ENCODE data around the gene MYO9B.

MYO9B gene

DNA sequence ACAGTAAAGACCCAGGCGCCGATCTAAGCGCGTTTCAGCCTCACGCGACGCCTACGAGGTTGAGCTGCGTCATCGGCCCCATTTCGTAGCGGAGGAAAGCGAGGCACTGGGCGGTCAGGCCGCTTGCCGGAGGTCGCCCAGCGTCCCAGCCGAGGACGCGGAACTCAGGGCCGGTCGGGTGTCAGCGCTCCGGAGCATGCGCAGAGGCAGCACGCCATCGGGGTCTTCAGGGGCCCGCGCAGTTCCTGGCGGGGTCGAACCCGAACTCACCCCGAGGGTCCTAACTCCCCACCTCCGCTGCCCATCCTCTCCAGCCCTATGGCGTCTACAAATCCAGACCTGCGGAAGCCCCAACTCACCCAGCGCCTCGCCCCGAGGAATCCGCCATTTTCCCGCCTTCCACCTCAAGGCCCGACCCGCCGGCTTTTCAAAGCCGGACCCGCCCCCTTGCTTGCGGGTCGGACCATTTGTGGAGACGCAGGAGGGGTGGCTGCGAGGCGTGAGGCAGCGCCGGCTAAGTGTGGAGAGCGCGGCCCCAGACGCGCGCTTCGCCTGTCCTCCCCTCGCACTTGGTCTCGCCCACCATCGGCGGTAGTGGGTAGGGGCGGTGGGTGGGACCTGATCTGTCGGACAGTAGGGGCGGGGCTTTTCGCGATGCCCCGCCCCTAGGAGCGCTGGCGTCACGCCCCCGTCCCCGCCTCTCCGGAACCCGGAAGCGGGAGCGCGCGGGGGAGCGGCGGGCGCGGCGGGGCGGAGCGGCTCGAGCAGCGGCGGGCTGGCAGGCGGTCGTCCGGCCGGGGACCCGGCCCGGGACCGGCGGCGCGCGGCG lies at the start of gene MYO9B, which contains the start of gene HAUS8:
Gene MYO9B (plus strand): TSS at position 743 of the 829 bp plus-strand sequence. CDS start 25,941 bp downstream, outside the sequence.
Gene HAUS8 (minus strand): TSS at position 418 of the 829 bp plus-strand sequence. CDS start 30 bp downstream, at position 388.
- DNase-seq (ENCODE audit: low read depth in 2 of 3, low spot score in 2 of 3) = peak; percentile 94 to 99 (median 95)

DNA sequence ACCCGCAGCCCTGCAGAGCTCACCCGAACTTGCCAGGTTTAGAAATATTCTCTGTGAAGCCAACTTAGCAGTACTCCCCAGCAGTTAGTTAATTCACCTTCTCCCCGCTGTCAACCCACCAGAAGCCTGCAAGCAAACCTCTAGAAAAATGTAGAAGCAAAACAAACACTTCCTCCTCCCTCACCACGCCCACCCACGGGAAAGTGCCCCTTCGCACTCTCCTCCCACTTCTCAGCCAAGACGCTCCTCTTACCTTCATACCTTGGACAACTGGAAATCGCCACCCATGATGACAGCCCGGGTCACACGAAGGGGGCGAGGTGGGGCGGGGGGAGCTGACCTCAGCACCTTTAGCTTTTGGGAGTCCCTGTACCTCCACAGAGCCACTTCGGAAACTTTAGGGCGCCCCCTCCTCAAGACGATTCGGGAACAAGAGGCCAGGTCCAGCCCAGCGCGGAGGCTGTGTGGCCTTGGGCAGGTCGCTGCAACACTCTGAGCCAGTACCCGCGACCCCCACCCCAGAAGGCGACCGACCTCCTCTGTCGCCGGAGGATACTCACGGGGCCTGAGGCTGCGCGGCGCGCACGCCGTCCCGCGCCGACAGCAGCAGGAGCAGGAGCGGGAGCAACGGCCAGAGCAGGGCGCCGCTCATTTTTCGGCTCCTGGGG lies 49.5 kb upstream of the MYO9B start:
- no peak for DNase-seq (ENCODE audit: low read depth in 2 of 3, low spot score in 2 of 3)

- no peak for DNase-seq (ENCODE audit: low read depth in 2 of 3, low spot score in 2 of 3)
Measured at GRCh38 chr19:17026706-17027534, 48.7 kb upstream of the MYO9B start, which contains the start of gene CPAMD8. Gene CPAMD8, minus strand, starts transcription at chr19:17026810. Its CDS starts 168 bp downstream, at chr19:17026642.

- DNase-seq (ENCODE audit: low read depth in 2 of 3, low spot score in 2 of 3) = no peak
Measured at GRCh38 chr19:17027535-17027975, 48.0 kb upstream of the MYO9B start.

DNA sequence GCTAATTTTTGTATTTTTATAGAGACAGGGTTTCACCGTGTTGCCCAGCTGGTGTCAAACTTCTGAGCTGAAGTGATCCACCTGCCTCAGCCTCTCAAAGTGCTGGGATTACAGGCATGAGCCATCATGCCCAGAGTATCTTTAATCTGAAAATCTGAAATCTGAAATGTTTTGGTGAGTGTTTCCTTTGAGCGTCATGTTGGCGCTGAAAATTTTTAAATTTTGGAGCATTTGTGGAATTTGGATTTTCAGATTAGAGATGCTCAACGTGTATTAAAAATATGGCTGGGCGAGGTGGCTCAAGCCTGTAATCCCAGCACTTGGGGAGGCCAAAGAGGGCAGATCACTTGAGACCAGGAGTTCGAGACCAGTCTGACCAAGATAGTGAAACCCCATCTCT lies 43.8 kb upstream of the MYO9B start:
- DNase-seq (ENCODE audit: low read depth in 2 of 3, low spot score in 2 of 3) = no peak

- no peak for DNase-seq (ENCODE audit: low read depth in 2 of 3, low spot score in 2 of 3)
Measured at GRCh38 chr19:17035842-17036424, 39.6 kb upstream of the MYO9B start.

DNA sequence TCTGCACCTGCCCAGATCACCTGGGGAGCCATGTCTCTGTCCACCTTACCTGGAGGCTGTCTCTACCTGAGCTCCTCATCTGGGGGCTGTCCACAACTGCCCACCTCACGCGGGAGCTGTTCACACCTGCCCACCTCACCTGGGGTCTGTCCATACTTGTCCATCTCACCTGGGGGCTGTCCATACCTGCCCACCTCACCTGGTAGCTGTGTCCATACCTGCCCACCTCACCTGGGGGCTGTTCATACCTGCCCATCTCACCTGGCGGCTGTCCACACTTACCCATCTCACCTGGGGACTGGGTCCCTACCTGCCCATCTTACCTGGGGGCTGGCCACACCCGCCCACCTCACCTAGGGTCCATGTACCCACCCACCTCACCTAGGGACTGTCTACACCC lies 38.9 kb upstream of the MYO9B start:
- no peak for DNase-seq (ENCODE audit: low read depth in 2 of 3, low spot score in 2 of 3)

DNA sequence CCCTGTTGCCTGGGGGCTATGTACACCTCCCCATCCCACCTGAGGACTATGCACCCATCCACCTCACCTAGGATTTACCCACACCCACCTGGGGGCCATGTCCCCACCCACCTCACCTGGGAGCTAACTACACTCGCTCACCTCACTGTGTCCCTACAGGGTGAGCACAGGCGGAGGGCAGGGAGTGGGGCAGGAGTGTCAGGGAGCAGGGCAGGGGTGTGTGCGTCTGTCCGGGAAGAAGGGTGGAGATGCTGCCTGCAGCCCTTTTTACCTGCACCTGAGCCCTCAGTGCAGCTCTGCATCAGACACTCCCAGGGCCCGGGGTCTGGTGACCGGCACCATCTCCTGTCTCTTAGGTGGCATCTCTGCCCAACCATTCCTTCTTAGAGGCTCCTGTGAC lies 38.4 kb upstream of the MYO9B start:
- no peak for DNase-seq (ENCODE audit: low read depth in 2 of 3, low spot score in 2 of 3)

DNA sequence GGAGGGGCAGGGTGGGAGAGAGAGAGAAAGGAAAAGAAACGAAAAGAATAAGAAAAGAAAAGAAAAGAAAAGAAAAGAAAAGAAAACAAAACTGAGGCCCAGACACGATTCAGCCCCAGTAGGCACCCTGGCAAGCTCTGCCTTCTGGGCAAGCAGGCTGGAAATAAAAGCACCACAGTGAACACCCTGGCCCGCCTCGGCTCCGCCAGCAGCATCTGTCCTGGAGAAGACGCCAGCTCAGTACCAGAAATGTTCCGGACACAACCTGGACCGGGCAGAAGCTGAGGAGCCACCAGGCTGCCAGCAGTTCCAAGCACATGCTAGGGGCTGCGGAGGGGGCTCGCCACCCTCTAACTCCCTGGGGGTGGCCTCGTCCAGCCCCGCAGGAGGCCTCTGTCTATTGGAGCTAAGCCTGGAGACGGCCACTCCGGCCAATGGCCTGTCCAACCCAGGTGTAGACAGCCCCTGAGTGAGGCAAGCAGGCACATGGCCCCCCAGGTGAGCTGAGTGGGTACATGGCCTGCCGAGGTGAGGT lies 37.5 kb upstream of the MYO9B start:
- DNase-seq (ENCODE audit: low read depth in 2 of 3, low spot score in 2 of 3) = no peak

DNA sequence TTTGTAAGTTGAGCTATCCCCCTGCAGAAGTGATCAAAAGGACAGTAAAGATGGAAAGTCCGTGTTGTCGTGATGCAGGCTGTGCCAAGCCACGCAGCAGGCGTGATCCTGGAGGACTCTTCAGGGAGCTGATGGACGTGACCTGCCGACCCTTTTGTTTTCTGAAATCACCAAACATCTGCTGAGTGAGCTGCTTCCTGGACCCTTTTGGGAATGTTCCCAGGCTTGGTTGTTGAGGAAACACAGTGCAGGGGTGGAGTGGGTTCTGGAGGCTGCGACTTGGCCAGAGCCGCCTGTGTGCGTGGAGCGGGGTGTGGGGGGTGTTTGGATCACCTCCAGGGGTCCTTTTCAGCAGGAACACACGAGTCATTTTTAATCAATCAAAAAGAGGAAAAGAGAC lies 33.6 kb upstream of the MYO9B start:
- no peak for DNase-seq (ENCODE audit: low read depth in 2 of 3, low spot score in 2 of 3)

GRCh38 chr19:17043744-17044143 lies 31.8 kb upstream of the MYO9B start:
- no peak for DNase-seq (ENCODE audit: low read depth in 2 of 3, low spot score in 2 of 3)

- DNase-seq (ENCODE audit: low read depth in 2 of 3, low spot score in 2 of 3) = no peak
Measured at GRCh38 chr19:17045907-17046502, 29.6 kb upstream of the MYO9B start.

GRCh38 chr19:17048885-17049453 lies 26.6 kb upstream of the MYO9B start:
- no peak for DNase-seq (ENCODE audit: low read depth in 2 of 3, low spot score in 2 of 3)

- DNase-seq (ENCODE audit: low read depth in 2 of 3, low spot score in 2 of 3) = no peak
Measured at GRCh38 chr19:17049711-17050280, 25.8 kb upstream of the MYO9B start.

DNA sequence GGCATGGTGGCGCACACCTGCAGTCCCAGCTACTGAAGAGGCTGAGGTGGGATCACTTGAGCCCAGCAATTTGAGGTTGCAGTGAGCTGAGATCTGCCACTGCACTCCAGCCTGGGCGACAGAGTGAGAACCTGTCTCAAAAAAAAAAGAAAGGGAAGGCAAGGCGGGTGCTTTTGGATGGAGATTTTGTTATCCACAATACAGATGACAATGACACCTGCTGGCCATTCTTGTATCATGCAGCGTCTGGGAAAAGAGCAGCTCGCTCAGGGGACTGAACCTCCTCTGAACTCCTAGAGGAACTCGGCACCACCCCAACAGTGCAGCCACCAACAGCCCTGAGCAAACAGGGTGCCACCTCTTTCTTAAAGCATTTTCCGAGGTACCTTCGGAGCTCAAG lies 23.1 kb upstream of the MYO9B start:
- DNase-seq (ENCODE audit: low read depth in 2 of 3, low spot score in 2 of 3) = no peak

- DNase-seq (ENCODE audit: low read depth in 2 of 3, low spot score in 2 of 3) = no peak
Measured at GRCh38 chr19:17054746-17055145, 20.8 kb upstream of the MYO9B start.

GRCh38 chr19:17055636-17056035 lies 19.9 kb upstream of the MYO9B start:
- no peak for DNase-seq (ENCODE audit: low read depth in 2 of 3, low spot score in 2 of 3)

DNA sequence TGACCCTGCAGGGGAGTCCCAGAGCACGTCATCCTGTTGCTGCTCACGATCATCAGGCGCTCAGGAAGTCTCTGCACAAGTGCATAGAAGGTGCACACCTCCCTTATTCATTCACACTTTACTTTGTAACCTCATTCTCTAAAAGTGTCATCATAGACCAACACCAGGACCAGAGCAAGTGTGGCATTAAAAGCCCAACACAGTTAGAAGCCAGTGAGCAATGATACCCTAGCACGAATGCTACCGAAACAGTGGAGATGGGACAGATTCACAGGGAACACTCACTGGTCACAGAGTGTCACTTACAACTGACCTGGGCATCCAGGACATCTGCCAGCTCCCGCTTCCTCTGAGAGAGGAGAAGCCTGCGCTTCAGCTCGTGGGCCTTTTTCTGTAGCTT lies 17.3 kb upstream of the MYO9B start:
- no peak for DNase-seq (ENCODE audit: low read depth in 2 of 3, low spot score in 2 of 3)

GRCh38 chr19:17060802-17061201 lies 14.8 kb upstream of the MYO9B start:
- no peak for DNase-seq (ENCODE audit: low read depth in 2 of 3, low spot score in 2 of 3)

GRCh38 chr19:17061205-17061604 lies 14.4 kb upstream of the MYO9B start:
- DNase-seq (ENCODE audit: low read depth in 2 of 3, low spot score in 2 of 3) = no peak
